GM19438 (cell line): ENCODE data around the gene HAL.

Experiments used
- ATAC-seq: cut with Tn5 transposase; IDR thresholded peaks from one replicate; pipeline ENCODE4 v1.9.1; 2021; ENCODE audit warnings: low read depth; ENCODE audit not compliant: unreplicated experiment

HAL gene

GRCh38 chr12:96015672-96016071 is 19.5 kb upstream of the HAL start:
- no peak for ATAC-seq

GRCh38 chr12:96014943-96015599 is 18.9 kb upstream of the HAL start:
- ATAC-seq: no peak

- no peak for ATAC-seq
Observed at GRCh38 chr12:96007729-96008128, 11.6 kb upstream of the HAL start.

GRCh38 chr12:96006727-96007126 is 10.6 kb upstream of the HAL start:
- no peak for ATAC-seq

GRCh38 chr12:96000858-96001257 is 4.7 kb upstream of the HAL start:
- ATAC-seq: no peak

GRCh38 chr12:95999484-95999883 is 3.3 kb upstream of the HAL start:
- ATAC-seq: no peak

GRCh38 chr12:95998611-95999286 is 2.6 kb upstream of the HAL start:
- peak; percentile 83 for ATAC-seq

GRCh38 chr12:95997911-95998510 is 1.9 kb upstream of the HAL start:
- no peak for ATAC-seq

GRCh38 chr12:95997276-95997675 is 1.1 kb upstream of the HAL start:
- no peak for ATAC-seq

GRCh38 chr12:95995238-95996031 is 709 bp downstream of the HAL start:
- ATAC-seq: no peak

- ATAC-seq: no peak
Observed at GRCh38 chr12:95994476-95994875, 1.7 kb downstream of the HAL start.

GRCh38 chr12:95993907-95994306 is 2.2 kb downstream of the HAL start:
- no peak for ATAC-seq

- no peak for ATAC-seq
Observed at GRCh38 chr12:95990136-95990535, 6.0 kb downstream of the HAL start.

GRCh38 chr12:95989504-95990123 is 6.5 kb downstream of the HAL start:
- no peak for ATAC-seq

GRCh38 chr12:95988506-95989275 is 7.5 kb downstream of the HAL start:
- ATAC-seq: no peak

- no peak for ATAC-seq
Observed at GRCh38 chr12:95986635-95987570, 9.2 kb downstream of the HAL start.

- no peak for ATAC-seq
Observed at GRCh38 chr12:95984682-95985081, 11.5 kb downstream of the HAL start.

GRCh38 chr12:95982602-95983001 is 13.5 kb downstream of the HAL start:
- no peak for ATAC-seq

GRCh38 chr12:95980437-95980836 is 15.7 kb downstream of the HAL start:
- ATAC-seq: no peak
